Keratinocyte (primary cell): ENCODE measurements around the gene PLXNB3. TPM values are rescaled to one million over a fixed set of nuclear protein-coding genes. Genes with fewer than 3 reads are reported as not detected.

Experiments used
- DNase-seq: peaks from one replicate; pipeline ENCODE4 v3.0.0-alpha.2; 2011; ENCODE audit warnings: low read depth, missing footprints, low spot score
- FAIRE-seq: peaks from 2 replicates; lab custom pipeline; 2011; peaks lifted over from hg19 to GRCh38; lab: Jason Lieb, UNC
- H2AFZ ChIP-seq: 2 replicates; pipeline ENCODE4 v1.6.0; 2012; ENCODE audit warnings: low read length, control low read depth, inconsistent platforms; ENCODE audit not compliant: control insufficient read depth
- H3K27ac ChIP-seq: 2 replicates; pipeline ENCODE4 v1.5.1; 2011; ENCODE audit warnings: low read length; ENCODE audit not compliant: control insufficient read depth, insufficient read depth
- H3K27me3 ChIP-seq: 3 replicates; pipeline ENCODE4 v1.6.0; 2011; ENCODE audit warnings: low read length; ENCODE audit not compliant: control insufficient read depth, insufficient read depth; ENCODE audit errors: extremely low read depth
- H3K36me3 ChIP-seq, 2 experiments: 2 replicates in 1 of 2; 3 replicates in 1 of 2; pipeline ENCODE4 v1.5.1; 2011; ENCODE audit warnings: low read length in 2 of 2, mild to moderate bottlenecking in 1 of 2; ENCODE audit not compliant: control insufficient read depth in 2 of 2, insufficient read depth in 2 of 2; ENCODE audit errors: extremely low read depth in 1 of 2
- H3K4me1 ChIP-seq: 3 replicates; pipeline ENCODE4 v1.5.1; 2011; ENCODE audit warnings: low read length; ENCODE audit not compliant: control insufficient read depth, insufficient read depth; ENCODE audit errors: extremely low read depth
- H3K4me2 ChIP-seq: 3 replicates; pipeline ENCODE4 v1.6.0; 2011; ENCODE audit warnings: low read depth, low read length; ENCODE audit not compliant: control insufficient read depth, insufficient read depth; ENCODE audit errors: extremely low read depth
- H3K4me3 ChIP-seq, 3 experiments: fragments of 200-600 bp in 1 of 3; sonication (generic) in 1 of 3; 2 replicates in 2 of 3; 3 replicates in 1 of 3; pipeline ENCODE4 v1.5.1; 2011 to 2016; ENCODE audit warnings: low read length in 3 of 3, mild to moderate bottlenecking in 3 of 3, control low read depth in 2 of 3, inconsistent platforms in 1 of 3, low read depth in 1 of 3, mixed read lengths in 1 of 3, mixed run types in 1 of 3, moderate library complexity in 1 of 3; ENCODE audit not compliant: control insufficient read depth in 2 of 3, insufficient read depth in 2 of 3; ENCODE audit errors: extremely low read depth in 1 of 3
- H3K79me2 ChIP-seq: 2 replicates; pipeline ENCODE4 v1.6.0; 2012; ENCODE audit warnings: low read length; ENCODE audit not compliant: control insufficient read depth, insufficient read depth
- H3K9ac ChIP-seq: 3 replicates; pipeline ENCODE4 v1.6.0; 2011; ENCODE audit warnings: low read length; ENCODE audit not compliant: control insufficient read depth, insufficient read depth; ENCODE audit errors: extremely low read depth
- H3K9me1 ChIP-seq: 3 replicates; pipeline ENCODE4 v1.6.0; 2011; ENCODE audit warnings: low read length; ENCODE audit not compliant: control insufficient read depth, insufficient read depth; ENCODE audit errors: extremely low read depth
- H3K9me3 ChIP-seq: 2 replicates; pipeline ENCODE4 v1.5.1; 2012; ENCODE audit warnings: low read depth, low read length; ENCODE audit not compliant: control insufficient read depth
- H4K20me1 ChIP-seq: 3 replicates; pipeline ENCODE4 v1.6.0; 2011; ENCODE audit warnings: low read length; ENCODE audit not compliant: control insufficient read depth, insufficient read depth; ENCODE audit errors: extremely low read depth
- EZH2 ChIP-seq: IDR thresholded peaks from one replicate; pipeline ENCODE4 v1.6.1; 2012; ENCODE audit warnings: inconsistent platforms, mild to moderate bottlenecking, low read length, moderate library complexity
- dilution Hi-C: fragments of 300-500 bp; cut with MboI; formaldehyde crosslinking; loops from one replicate; pipeline ENCODE4 v1.7.0; 2020; ENCODE audit warnings: low sequenced_read_pairs; ENCODE audit not compliant: extremely low pct_ligation_motif_present
- polyA plus RNA-seq, 5 experiments: library from polyadenylated mRNA; depleted of rRNA in 3 of 5; stranded (reverse) in 3 of 5; stranded (forward) in 1 of 5; unstranded in 1 of 5; fragments of >200 nt; gene quantifications; 1 replicate in 1 of 5; 2 replicates in 3 of 5; 3 replicates in 1 of 5; pipeline versions ENCODE4 v1.2.1 to v1.2.3, GENCODE V29; 2011 to 2012; ENCODE audit warnings: missing spikeins in 2 of 5, low read depth in 1 of 5, low replicate concordance in 1 of 5
- TF ChIP-seq, protein P1 (sequence below), 3 experiments: IDR thresholded peaks in 1 of 3; conservative IDR thresholded peaks in 1 of 3; optimal IDR thresholded peaks in 1 of 3; 2 replicates in 2 of 3; 3 replicates in 1 of 3; pipeline versions ENCODE3 to v1.5.1; 2011; ENCODE audit warnings: low read length in 3 of 3, mild to moderate bottlenecking in 3 of 3, moderate library complexity in 2 of 3, control low read depth in 1 of 3, inconsistent platforms in 1 of 3; ENCODE audit not compliant: insufficient read depth in 2 of 3; ENCODE audit errors: extremely low read depth in 1 of 3

The PLXNB3 gene
- polyA plus RNA-seq, 1 donor (not counting 4 experiments of a cell fraction or from before 2014, with no cell fraction given), result 7.2 TPM

DNA sequence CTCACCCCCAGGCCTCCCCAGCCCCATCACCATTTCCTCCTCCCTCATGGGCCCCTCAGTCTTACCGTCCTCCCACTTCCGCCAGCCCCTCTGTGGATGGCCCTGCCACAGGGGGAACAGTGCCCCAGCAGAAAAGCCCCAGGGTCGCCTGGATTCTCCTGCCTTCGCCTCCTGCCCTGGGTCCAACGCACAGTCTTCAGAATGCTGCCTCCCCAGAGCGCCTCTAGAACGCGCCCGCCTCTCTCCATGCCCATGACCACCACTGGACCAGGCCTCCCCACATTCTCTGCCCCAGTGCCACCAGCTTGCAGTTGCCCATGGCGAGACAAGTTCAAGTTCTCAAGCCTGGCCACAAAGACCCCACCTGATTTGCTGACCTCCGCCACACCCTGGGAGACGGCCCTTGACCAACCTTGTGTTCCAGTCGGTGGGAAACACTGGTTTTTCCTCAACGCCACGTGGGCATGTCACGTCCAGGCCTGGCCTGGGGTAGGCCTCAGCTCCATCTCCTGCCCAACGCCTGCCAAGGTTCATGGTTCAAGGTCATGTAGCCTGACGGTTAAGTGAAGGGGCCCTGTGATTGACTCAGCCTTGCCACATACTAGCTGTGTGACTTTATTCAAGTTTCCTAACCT, 634 bp upstream of the PLXNB3 start:
- Histone ChIP-seq H3K9ac (no peak overlapping the region), H3K27ac (no peak overlapping the region), H3K27me3 (no peaks in the 10 kb centered on the region), H3K4me1 (peaks cover 13% of the 10 kb centered on the region), H3K9me3 (no peaks in the 10 kb centered on the region), H3K4me3 (no peak overlapping the region), H3K4me2 (no peak overlapping the region), H3K36me3 (no peaks in the 10 kb centered on the region), H2AFZ (no peak overlapping the region), H3K9me1 (no peaks in the 10 kb centered on the region), H3K79me2 (peaks cover 2% of the 10 kb centered on the region), H4K20me1 (no peaks in the 10 kb centered on the region)
- TF ChIP-seq, protein P1, sequence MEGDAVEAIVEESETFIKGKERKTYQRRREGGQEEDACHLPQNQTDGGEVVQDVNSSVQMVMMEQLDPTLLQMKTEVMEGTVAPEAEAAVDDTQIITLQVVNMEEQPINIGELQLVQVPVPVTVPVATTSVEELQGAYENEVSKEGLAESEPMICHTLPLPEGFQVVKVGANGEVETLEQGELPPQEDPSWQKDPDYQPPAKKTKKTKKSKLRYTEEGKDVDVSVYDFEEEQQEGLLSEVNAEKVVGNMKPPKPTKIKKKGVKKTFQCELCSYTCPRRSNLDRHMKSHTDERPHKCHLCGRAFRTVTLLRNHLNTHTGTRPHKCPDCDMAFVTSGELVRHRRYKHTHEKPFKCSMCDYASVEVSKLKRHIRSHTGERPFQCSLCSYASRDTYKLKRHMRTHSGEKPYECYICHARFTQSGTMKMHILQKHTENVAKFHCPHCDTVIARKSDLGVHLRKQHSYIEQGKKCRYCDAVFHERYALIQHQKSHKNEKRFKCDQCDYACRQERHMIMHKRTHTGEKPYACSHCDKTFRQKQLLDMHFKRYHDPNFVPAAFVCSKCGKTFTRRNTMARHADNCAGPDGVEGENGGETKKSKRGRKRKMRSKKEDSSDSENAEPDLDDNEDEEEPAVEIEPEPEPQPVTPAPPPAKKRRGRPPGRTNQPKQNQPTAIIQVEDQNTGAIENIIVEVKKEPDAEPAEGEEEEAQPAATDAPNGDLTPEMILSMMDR (optimal IDR thresholded peaks at IDR 0.05 in 1 of 3, IDR thresholded peaks at IDR 0.05 in 1 of 3, conservative IDR thresholded peaks at IDR 0.05 in 1 of 3; ENCODE audit: extremely low read depth in 1 of 3, insufficient read depth in 2 of 3, low read length in 3 of 3), result no peak
- no peak for TF ChIP-seq EZH2
- FAIRE-seq (no peak), DNase-seq (no peak)
- dilution Hi-C loops, result no loop called here

DNA sequence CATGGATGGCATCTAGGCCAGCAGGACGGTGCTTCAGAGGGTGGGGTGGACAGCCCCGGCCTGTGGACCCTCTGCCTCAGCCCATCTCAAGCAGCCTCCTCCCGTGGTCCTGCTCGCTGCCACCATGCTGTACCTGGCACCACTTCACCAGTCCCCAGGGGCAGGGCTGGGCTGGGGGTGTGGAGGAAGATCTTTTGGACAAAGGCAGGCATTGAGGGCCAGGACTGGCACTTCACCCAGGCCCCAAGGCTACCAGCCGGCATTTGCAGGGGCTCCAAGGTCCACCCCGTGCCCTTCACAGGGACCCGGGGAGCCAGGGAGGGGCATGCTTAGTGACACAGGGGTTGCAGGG, 713 bp downstream of the PLXNB3 start:
- no peaks in the 10 kb centered on the region for H4K20me1 ChIP-seq
- DNase-seq (no peak), FAIRE-seq (no peak)
- H3K9ac ChIP-seq, result no peak overlapping the region
- peaks cover 2% of the 10 kb centered on the region for H3K79me2 ChIP-seq
- H3K27me3 ChIP-seq, result no peaks in the 10 kb centered on the region
- no peak overlapping the region for H3K27ac ChIP-seq
- peak overlapping the region in 2 of 3 experiments; percentile 46 to 57 for H3K4me3 ChIP-seq
- peaks cover 0 to 2% of the 10 kb centered on the region in 2 experiments for H3K36me3 ChIP-seq
- H3K9me3 ChIP-seq, result peaks cover 2% of the 10 kb centered on the region
- H3K4me2 ChIP-seq, result peak overlapping the region; percentile 67
- dilution Hi-C loops, result no loop called here
- no peaks in the 10 kb centered on the region for H3K9me1 ChIP-seq
- TF ChIP-seq, protein P1 (optimal IDR thresholded peaks at IDR 0.05 in 1 of 3, IDR thresholded peaks at IDR 0.05 in 1 of 3, conservative IDR thresholded peaks at IDR 0.05 in 1 of 3; ENCODE audit: extremely low read depth in 1 of 3, insufficient read depth in 2 of 3, low read length in 3 of 3), result no peak
- TF ChIP-seq EZH2, result no peak
- H2AFZ ChIP-seq, result no peak overlapping the region
- peaks cover 13% of the 10 kb centered on the region for H3K4me1 ChIP-seq
